ENCODE measurements around the gene CLNK. TPM values are rescaled to one million over a fixed set of nuclear protein-coding genes. Genes with fewer than 3 reads are reported as not detected.

The CLNK gene
- total and polyA plus RNA-seq, 4 donors = 0.04 to 0.57 (median 0.14) TPM; not detected in 1

- Histone ChIP-seq H3K4me1 (ENCODE audit: control insufficient read depth in 5 of 5, insufficient read depth in 5 of 5, low read length in 5 of 5) (peaks cover 0 to 6% (median 0%) of the 10 kb centered on the region in 5 donors), H3K36me3 (ENCODE audit: control insufficient read depth in 4 of 4, insufficient read depth in 4 of 4, low read length in 4 of 4) (no peaks in the 10 kb centered on the region), H3K4me3 (no peak overlapping the region), H3K27me3 (ENCODE audit: control insufficient read depth in 3 of 3, insufficient read depth in 3 of 3, low read length in 2 of 3) (no peaks in the 10 kb centered on the region), H3K27ac (ENCODE audit: low read depth in 1 of 2, low read length in 1 of 2) (peak overlapping the region in 1 of 2 donors; percentile 9), H3K9me3 (ENCODE audit: control insufficient read depth in 4 of 4, insufficient read depth in 3 of 4, low read length in 3 of 4) (no peaks in the 10 kb centered on the region), H3K9ac (ENCODE audit: insufficient read depth in 1 of 2, low read length in 2 of 2) (no peak overlapping the region)
- DNase-seq = no peak
- ATAC-seq (ENCODE audit: insufficient read depth, low FRiP score) = no peak
- no peak for TF ChIP-seq CTCF (IDR thresholded peaks at IDR 0.05; ENCODE audit: control extremely low read depth, extremely low read depth)
- WGBS, 2 donors = 57 to 67% methylated on average over 13 of the region's 13 CpGs
Measured at GRCh38 chr4:10552591-10553280, 131.8 kb downstream of the CLNK start.

GRCh38 chr4:10535912-10536311, 148.7 kb downstream of the CLNK start:
- no peak for ATAC-seq (ENCODE audit: insufficient read depth, low FRiP score)
- whole genome bisulfite sequencing, 2 donors = 68 to 77% methylated on average over 5 of the region's 5 CpGs
- no peaks in the 10 kb centered on the region for H3K4me1 ChIP-seq (ENCODE audit: control insufficient read depth in 5 of 5, insufficient read depth in 5 of 5, low read length in 5 of 5)
- no peak for TF ChIP-seq CTCF (IDR thresholded peaks at IDR 0.05; ENCODE audit: control extremely low read depth, extremely low read depth)
- H3K9ac ChIP-seq (ENCODE audit: insufficient read depth in 1 of 2, low read length in 2 of 2) = no peak overlapping the region
- no peak overlapping the region for H3K27ac ChIP-seq (ENCODE audit: low read depth in 1 of 2, low read length in 1 of 2)
- peaks cover 0 to 2% (median 0%) of the 10 kb centered on the region in 4 donors for H3K9me3 ChIP-seq (ENCODE audit: control insufficient read depth in 4 of 4, insufficient read depth in 3 of 4, low read length in 3 of 4)
- no peak overlapping the region for H3K4me3 ChIP-seq
- no peak for DNase-seq
- no peaks in the 10 kb centered on the region for H3K27me3 ChIP-seq (ENCODE audit: control insufficient read depth in 3 of 3, insufficient read depth in 3 of 3, low read length in 2 of 3)
- no peaks in the 10 kb centered on the region for H3K36me3 ChIP-seq (ENCODE audit: control insufficient read depth in 4 of 4, insufficient read depth in 4 of 4, low read length in 4 of 4)

GRCh38 chr4:10534820-10535219, 149.7 kb downstream of the CLNK start:
- no peaks in the 10 kb centered on the region for H3K36me3 ChIP-seq (ENCODE audit: control insufficient read depth in 4 of 4, insufficient read depth in 4 of 4, low read length in 4 of 4)
- WGBS, 2 donors = 76 to 89% methylated on average over 6 of the region's 6 CpGs
- DNase-seq = no peak

More at GRCh38 chr4:10534820-10535219, 149.7 kb downstream of the CLNK start:
- peaks cover 0 to 2% (median 0%) of the 10 kb centered on the region in 4 donors for H3K9me3 ChIP-seq (ENCODE audit: control insufficient read depth in 4 of 4, insufficient read depth in 3 of 4, low read length in 3 of 4)
- H3K4me3 ChIP-seq = no peak overlapping the region
- no peak for ATAC-seq (ENCODE audit: insufficient read depth, low FRiP score)
- H3K9ac ChIP-seq (ENCODE audit: insufficient read depth in 1 of 2, low read length in 2 of 2) = no peak overlapping the region
- H3K27ac ChIP-seq (ENCODE audit: low read depth in 1 of 2, low read length in 1 of 2) = no peak overlapping the region
- TF ChIP-seq CTCF (IDR thresholded peaks at IDR 0.05; ENCODE audit: control extremely low read depth, extremely low read depth) = no peak
- no peaks in the 10 kb centered on the region for H3K27me3 ChIP-seq (ENCODE audit: control insufficient read depth in 3 of 3, insufficient read depth in 3 of 3, low read length in 2 of 3)
- no peaks in the 10 kb centered on the region for H3K4me1 ChIP-seq (ENCODE audit: control insufficient read depth in 5 of 5, insufficient read depth in 5 of 5, low read length in 5 of 5)
